Peyer's patch (tissue), 4 donors: Measurements from ENCODE around the gene RELN. TPM values are rescaled to one million over a fixed set of nuclear protein-coding genes. Genes with fewer than 3 reads are reported as not detected.

Experiments used
- DNase-seq, 3 donors: peaks; one replicate each; pipeline ENCODE4 v3.0.0-alpha.2; 2017 to 2019
- H3K27ac ChIP-seq, 4 donors: fragments of 200-600 bp; sonication (generic); one replicate each; pipeline ENCODE4 v1.5.1; 2016 to 2019
- H3K27me3 ChIP-seq, 2 donors: fragments of 200-600 bp; sonication (generic); one replicate each; pipeline ENCODE4 v1.5.1; 2019
- H3K36me3 ChIP-seq, 3 donors: fragments of 200-600 bp; sonication (generic); one replicate each; pipeline ENCODE4 v1.5.1; 2016 to 2019
- H3K4me1 ChIP-seq, 4 donors: fragments of 200-600 bp; sonication (generic); one replicate each; pipeline ENCODE4 v1.5.1; 2016 to 2019
- H3K4me3 ChIP-seq, 4 donors: fragments of 200-600 bp; sonication (generic); 1 replicate in 3 of 4; 2 replicates in 1 of 4; pipeline ENCODE4 v1.5.1; 2016 to 2019; ENCODE audit warnings: mild to moderate bottlenecking in 1 of 4
- H3K9me3 ChIP-seq, 4 donors: fragments of 200-600 bp; sonication (generic); one replicate each; pipeline ENCODE4 v1.5.1; 2016 to 2019; ENCODE audit warnings: mild to moderate bottlenecking in 1 of 4
- POLR2A ChIP-seq, 2 donors: fragments of 450-650 bp; IDR thresholded peaks; one replicate each; pipeline ENCODE4 v1.5.1; 2017; ENCODE audit warnings: antibody characterized with exemption in 2 of 2, mild to moderate bottlenecking in 2 of 2, moderate library complexity in 2 of 2
- total RNA-seq, 4 donors: library from RNA; depleted of rRNA; stranded (reverse); fragments of >200 nt; gene quantifications; one replicate each; pipeline ENCODE4 v1.1.0, GENCODE V29; 2016
- TF ChIP-seq, protein P1 (sequence below), 6 experiments: fragments of 450-650 bp in 4 of 6; fragments of 200-600 bp in 2 of 6; sonication (generic) in 1 of 6; IDR thresholded peaks; one replicate each; pipeline ENCODE4 v1.5.1; 2017 to 2019; ENCODE audit warnings: antibody characterized with exemption in 6 of 6, mild to moderate bottlenecking in 3 of 6, moderate library complexity in 1 of 6

RELN gene
- total RNA-seq, 4 donors from 2014 or later: 1.7 to 3.9 (median 3.2) TPM

- H3K4me1 ChIP-seq: no peaks in the 10 kb centered on the region
- H3K36me3 ChIP-seq: no peaks in the 10 kb centered on the region
- DNase-seq: no peak
- H3K4me3 ChIP-seq: no peak overlapping the region
- TF ChIP-seq POLR2A (IDR thresholded peaks at IDR 0.05): no peak
- TF ChIP-seq, protein P1, sequence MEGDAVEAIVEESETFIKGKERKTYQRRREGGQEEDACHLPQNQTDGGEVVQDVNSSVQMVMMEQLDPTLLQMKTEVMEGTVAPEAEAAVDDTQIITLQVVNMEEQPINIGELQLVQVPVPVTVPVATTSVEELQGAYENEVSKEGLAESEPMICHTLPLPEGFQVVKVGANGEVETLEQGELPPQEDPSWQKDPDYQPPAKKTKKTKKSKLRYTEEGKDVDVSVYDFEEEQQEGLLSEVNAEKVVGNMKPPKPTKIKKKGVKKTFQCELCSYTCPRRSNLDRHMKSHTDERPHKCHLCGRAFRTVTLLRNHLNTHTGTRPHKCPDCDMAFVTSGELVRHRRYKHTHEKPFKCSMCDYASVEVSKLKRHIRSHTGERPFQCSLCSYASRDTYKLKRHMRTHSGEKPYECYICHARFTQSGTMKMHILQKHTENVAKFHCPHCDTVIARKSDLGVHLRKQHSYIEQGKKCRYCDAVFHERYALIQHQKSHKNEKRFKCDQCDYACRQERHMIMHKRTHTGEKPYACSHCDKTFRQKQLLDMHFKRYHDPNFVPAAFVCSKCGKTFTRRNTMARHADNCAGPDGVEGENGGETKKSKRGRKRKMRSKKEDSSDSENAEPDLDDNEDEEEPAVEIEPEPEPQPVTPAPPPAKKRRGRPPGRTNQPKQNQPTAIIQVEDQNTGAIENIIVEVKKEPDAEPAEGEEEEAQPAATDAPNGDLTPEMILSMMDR (IDR thresholded peaks at IDR 0.05): no peak
- no peaks in the 10 kb centered on the region for H3K9me3 ChIP-seq
- H3K27me3 ChIP-seq: no peaks in the 10 kb centered on the region
- H3K27ac ChIP-seq: no peak overlapping the region
These were observed 212.0 kb downstream of the RELN start for GRCh38 chr7:103777440-103777839.

DNA sequence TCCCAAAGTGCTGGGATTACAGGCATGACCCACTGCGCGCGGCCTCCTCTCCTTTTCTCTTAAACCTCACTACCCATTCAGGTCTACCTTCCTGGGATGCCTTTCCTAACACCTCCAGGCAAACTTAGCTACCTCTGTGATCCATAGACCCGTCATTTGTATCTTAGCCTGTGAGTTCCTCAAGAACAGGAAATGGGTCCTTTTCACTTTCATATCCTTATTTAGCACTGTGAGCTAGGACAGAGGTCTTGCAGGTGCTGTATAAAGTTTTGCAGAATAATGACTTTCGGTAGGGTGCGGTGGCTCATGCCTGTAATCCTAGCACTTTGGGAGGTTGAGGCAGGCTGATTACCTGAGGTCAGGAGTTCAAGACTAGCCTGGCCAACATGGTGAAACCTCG, 215.7 kb downstream of the RELN start:
- H3K9me3 ChIP-seq: no peaks in the 10 kb centered on the region
- no peaks in the 10 kb centered on the region for H3K27me3 ChIP-seq
- H3K27ac ChIP-seq: no peak overlapping the region
- TF ChIP-seq, protein P1 (IDR thresholded peaks at IDR 0.05): no peak
- no peak for TF ChIP-seq POLR2A (IDR thresholded peaks at IDR 0.05)
- no peak for DNase-seq
- no peak overlapping the region for H3K4me3 ChIP-seq
- H3K36me3 ChIP-seq: no peaks in the 10 kb centered on the region
- H3K4me1 ChIP-seq: no peaks in the 10 kb centered on the region

GRCh38 chr7:103772171-103772773, 217.2 kb downstream of the RELN start:
- Histone ChIP-seq H3K9me3 (no peaks in the 10 kb centered on the region), H3K4me3 (no peak overlapping the region), H3K27me3 (no peaks in the 10 kb centered on the region), H3K4me1 (no peaks in the 10 kb centered on the region), H3K27ac (no peak overlapping the region), H3K36me3 (no peaks in the 10 kb centered on the region)
- no peak for TF ChIP-seq POLR2A (IDR thresholded peaks at IDR 0.05)
- TF ChIP-seq, protein P1 (IDR thresholded peaks at IDR 0.05): no peak
- no peak for DNase-seq

- H3K4me3 ChIP-seq: no peak overlapping the region
- no peak overlapping the region for H3K27ac ChIP-seq
- H3K36me3 ChIP-seq: no peaks in the 10 kb centered on the region
- no peak for TF ChIP-seq POLR2A (IDR thresholded peaks at IDR 0.05)
- TF ChIP-seq, protein P1 (IDR thresholded peaks at IDR 0.05): no peak
- H3K9me3 ChIP-seq: no peaks in the 10 kb centered on the region
- no peak for DNase-seq
- H3K4me1 ChIP-seq: no peaks in the 10 kb centered on the region
- no peaks in the 10 kb centered on the region for H3K27me3 ChIP-seq
These were observed 218.2 kb downstream of the RELN start for GRCh38 chr7:103771294-103771693.

GRCh38 chr7:103766660-103767059, 222.8 kb downstream of the RELN start:
- Histone ChIP-seq H3K27ac (no peak overlapping the region), H3K4me3 (no peak overlapping the region), H3K27me3 (no peaks in the 10 kb centered on the region), H3K9me3 (no peaks in the 10 kb centered on the region), H3K36me3 (no peaks in the 10 kb centered on the region), H3K4me1 (no peaks in the 10 kb centered on the region)
- TF ChIP-seq, protein P1 (IDR thresholded peaks at IDR 0.05): no peak
- TF ChIP-seq POLR2A (IDR thresholded peaks at IDR 0.05): no peak
- DNase-seq: no peak

- DNase-seq: no peak
- Histone ChIP-seq H3K4me3 (no peak overlapping the region), H3K27ac (no peak overlapping the region), H3K9me3 (no peaks in the 10 kb centered on the region), H3K4me1 (no peaks in the 10 kb centered on the region), H3K27me3 (no peaks in the 10 kb centered on the region), H3K36me3 (no peaks in the 10 kb centered on the region)
- TF ChIP-seq POLR2A (IDR thresholded peaks at IDR 0.05): no peak
- TF ChIP-seq, protein P1 (IDR thresholded peaks at IDR 0.05): no peak
These were observed 223.6 kb downstream of the RELN start for GRCh38 chr7:103765901-103766300.
